Activated T-helper 17 cell treated with anti-CD3 and anti-CD28 coated beads, Interleukin-2, amount 50 U/mL, for 72 hours (primary cell): ENCODE results near the gene CANX. TPM values are rescaled to one million over a fixed set of nuclear protein-coding genes. Genes with fewer than 3 reads are reported as not detected.

ENCODE experiments used
- ATAC-seq: fragments of 150-1000 bp; cut with Tn5 transposase; replicated peaks from 2 replicates; pipeline ENCODE4 v1.10.0; 2021; ENCODE audit warnings: mild to moderate bottlenecking, moderate library complexity
- H3K27ac Mint-ChIP-seq: one replicate; pipeline ENCODE4 v1.8.0; 2022; ENCODE audit warnings: mixed read lengths
- H3K27me3 Mint-ChIP-seq: one replicate; pipeline ENCODE4 v1.8.0; 2022; ENCODE audit warnings: mixed read lengths
- H3K36me3 Mint-ChIP-seq: one replicate; pipeline ENCODE4 v1.8.0; 2022; ENCODE audit warnings: low read depth, mild to moderate bottlenecking, mixed read lengths
- H3K4me1 Mint-ChIP-seq: one replicate; pipeline ENCODE4 v1.8.0; 2022; ENCODE audit warnings: mixed read lengths
- H3K4me3 Mint-ChIP-seq: one replicate; pipeline ENCODE4 v1.8.0; 2022; ENCODE audit warnings: mild to moderate bottlenecking, mixed read lengths
- H3K9me3 Mint-ChIP-seq: one replicate; pipeline ENCODE4 v1.8.0; 2022; ENCODE audit warnings: mixed read lengths
- total RNA-seq, 2 donors: library from RNA; stranded (reverse); gene quantifications; one replicate each; pipeline ENCODE4 v1.2.3, GENCODE V29; 2022

Gene CANX
- total RNA-seq, 2 donors from 2014 or later, result 605 to 614 TPM

- ATAC-seq, result peak; percentile 79
- Mint-ChIP-seq H3K27ac (peak overlapping the region; percentile 78), H3K36me3 (peaks cover 15% of the 10 kb centered on the region), H3K9me3 (no peaks in the 10 kb centered on the region), H3K4me3 (peak overlapping the region; percentile 68), H3K27me3 (no peaks in the 10 kb centered on the region), H3K4me1 (peaks cover 46% of the 10 kb centered on the region)
These were observed 61.1 kb downstream of the CANX start for GRCh38 chr5:179759581-179760551.

- H3K36me3 Mint-ChIP-seq, result peaks cover 30% of the 10 kb centered on the region
- H3K4me1 Mint-ChIP-seq, result peaks cover 38% of the 10 kb centered on the region
- H3K27ac Mint-ChIP-seq, result peak overlapping the region; percentile 23
- ATAC-seq, result peak; percentile 13
- no peak overlapping the region for H3K4me3 Mint-ChIP-seq
- H3K27me3 Mint-ChIP-seq, result no peaks in the 10 kb centered on the region
- H3K9me3 Mint-ChIP-seq, result no peaks in the 10 kb centered on the region
These were observed 63.5 kb downstream of the CANX start for GRCh38 chr5:179762079-179762780.

GRCh38 chr5:179762781-179763176 is 64.0 kb downstream of the CANX start:
- Mint-ChIP-seq H3K9me3 (no peaks in the 10 kb centered on the region), H3K4me1 (peaks cover 38% of the 10 kb centered on the region), H3K27me3 (no peaks in the 10 kb centered on the region), H3K27ac (peak overlapping the region; percentile 23), H3K36me3 (peaks cover 35% of the 10 kb centered on the region), H3K4me3 (no peak overlapping the region)
- ATAC-seq, result no peak

GRCh38 chr5:179763215-179763945 is 64.6 kb downstream of the CANX start:
- H3K4me1 Mint-ChIP-seq, result peaks cover 38% of the 10 kb centered on the region
- H3K36me3 Mint-ChIP-seq, result peaks cover 41% of the 10 kb centered on the region
- ATAC-seq, result peak; percentile 23
- H3K9me3 Mint-ChIP-seq, result no peaks in the 10 kb centered on the region
- no peak overlapping the region for H3K27ac Mint-ChIP-seq
- no peaks in the 10 kb centered on the region for H3K27me3 Mint-ChIP-seq
- H3K4me3 Mint-ChIP-seq, result no peak overlapping the region

GRCh38 chr5:179764056-179764455 is 65.3 kb downstream of the CANX start:
- no peak for ATAC-seq
- peaks cover 48% of the 10 kb centered on the region for H3K36me3 Mint-ChIP-seq
- peaks cover 36% of the 10 kb centered on the region for H3K4me1 Mint-ChIP-seq
- H3K9me3 Mint-ChIP-seq, result no peaks in the 10 kb centered on the region
- no peak overlapping the region for H3K27ac Mint-ChIP-seq
- no peaks in the 10 kb centered on the region for H3K27me3 Mint-ChIP-seq
- no peak overlapping the region for H3K4me3 Mint-ChIP-seq

- peaks cover 23% of the 10 kb centered on the region for H3K4me1 Mint-ChIP-seq
- H3K27me3 Mint-ChIP-seq, result no peaks in the 10 kb centered on the region
- peak overlapping the region; percentile 58 for H3K27ac Mint-ChIP-seq
- no peak overlapping the region for H3K4me3 Mint-ChIP-seq
- H3K9me3 Mint-ChIP-seq, result no peaks in the 10 kb centered on the region
- no peak for ATAC-seq
- peaks cover 62% of the 10 kb centered on the region for H3K36me3 Mint-ChIP-seq
These were observed 66.6 kb downstream of the CANX start for GRCh38 chr5:179765400-179765799.

GRCh38 chr5:179766021-179766725 is 67.4 kb downstream of the CANX start:
- peaks cover 19% of the 10 kb centered on the region for H3K4me1 Mint-ChIP-seq
- no peak overlapping the region for H3K4me3 Mint-ChIP-seq
- no peak overlapping the region for H3K27ac Mint-ChIP-seq
- H3K9me3 Mint-ChIP-seq, result no peaks in the 10 kb centered on the region
- ATAC-seq, result no peak
- H3K36me3 Mint-ChIP-seq, result peaks cover 69% of the 10 kb centered on the region
- H3K27me3 Mint-ChIP-seq, result no peaks in the 10 kb centered on the region

GRCh38 chr5:179766726-179767455 is 68.1 kb downstream of the CANX start:
- no peak for ATAC-seq
- Mint-ChIP-seq H3K27ac (no peak overlapping the region), H3K27me3 (no peaks in the 10 kb centered on the region), H3K36me3 (peaks cover 76% of the 10 kb centered on the region), H3K9me3 (no peaks in the 10 kb centered on the region), H3K4me3 (no peak overlapping the region), H3K4me1 (peaks cover 15% of the 10 kb centered on the region)

- Mint-ChIP-seq H3K27ac (peak overlapping the region; percentile 23), H3K36me3 (peaks cover 84% of the 10 kb centered on the region), H3K4me1 (peaks cover 11% of the 10 kb centered on the region), H3K9me3 (no peaks in the 10 kb centered on the region), H3K4me3 (no peak overlapping the region), H3K27me3 (no peaks in the 10 kb centered on the region)
- no peak for ATAC-seq
These were observed 68.8 kb downstream of the CANX start for GRCh38 chr5:179767496-179768100.

GRCh38 chr5:179768326-179769085 is 69.7 kb downstream of the CANX start:
- peak; percentile 93 for ATAC-seq
- H3K36me3 Mint-ChIP-seq, result peaks cover 93% of the 10 kb centered on the region
- peaks cover 4% of the 10 kb centered on the region for H3K4me1 Mint-ChIP-seq
- peak overlapping the region; percentile 23 for H3K27ac Mint-ChIP-seq
- no peak overlapping the region for H3K4me3 Mint-ChIP-seq
- no peaks in the 10 kb centered on the region for H3K9me3 Mint-ChIP-seq
- no peaks in the 10 kb centered on the region for H3K27me3 Mint-ChIP-seq

GRCh38 chr5:179769271-179769670 is 70.5 kb downstream of the CANX start:
- no peak for ATAC-seq
- H3K4me1 Mint-ChIP-seq, result peaks cover 4% of the 10 kb centered on the region
- no peaks in the 10 kb centered on the region for H3K27me3 Mint-ChIP-seq
- H3K9me3 Mint-ChIP-seq, result no peaks in the 10 kb centered on the region
- H3K27ac Mint-ChIP-seq, result peak overlapping the region; percentile 23
- H3K4me3 Mint-ChIP-seq, result no peak overlapping the region
- H3K36me3 Mint-ChIP-seq, result peaks cover 95% of the 10 kb centered on the region

GRCh38 chr5:179769796-179770195 is 71.0 kb downstream of the CANX start:
- no peak for ATAC-seq
- no peaks in the 10 kb centered on the region for H3K27me3 Mint-ChIP-seq
- H3K9me3 Mint-ChIP-seq, result no peaks in the 10 kb centered on the region
- H3K4me1 Mint-ChIP-seq, result peaks cover 4% of the 10 kb centered on the region
- H3K4me3 Mint-ChIP-seq, result no peak overlapping the region
- H3K36me3 Mint-ChIP-seq, result peaks cover 97% of the 10 kb centered on the region
- H3K27ac Mint-ChIP-seq, result no peak overlapping the region
